Measurements from ENCODE around the gene RALGDS.

DNA sequence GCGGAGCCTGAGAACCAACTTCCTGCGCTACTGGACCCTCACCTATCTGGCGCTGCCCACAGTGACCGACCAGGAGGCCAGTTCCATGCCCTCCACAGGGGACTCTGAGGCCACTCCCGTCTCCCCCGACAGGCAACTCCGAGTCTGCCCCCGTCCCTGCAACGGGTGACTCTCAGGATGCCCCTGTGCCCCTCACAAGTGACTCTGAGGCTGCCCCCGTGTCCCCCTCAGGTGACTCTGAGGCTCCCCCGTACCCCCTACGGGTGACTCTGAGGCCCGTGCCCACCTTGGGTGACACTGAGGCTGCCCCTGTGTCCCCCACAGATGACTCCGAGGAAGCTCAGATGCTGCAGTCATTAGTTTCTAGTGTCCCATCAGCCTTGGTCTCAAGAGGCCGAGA is 34.1 kb downstream of the RALGDS start:
- TF ChIP-seq CTCF (conservative IDR thresholded peaks at IDR 0.05; ENCODE audit: low read depth in 2 of 2) (no peak), EZH2phosphoT487 (IDR thresholded peaks at IDR 0.05; ENCODE audit: unreplicated experiment) (no peak), EZH2 (IDR thresholded peaks at IDR 0.05; ENCODE audit: low read depth, unreplicated experiment) (no peak), JUNB (IDR thresholded peaks at IDR 0.05; ENCODE audit: unreplicated experiment) (no peak), ZNF331 (CRISPR knock-in tag; IDR thresholded peaks at IDR 0.05; ENCODE audit: low read depth) (no peak), STAT1 (IDR thresholded peaks at IDR 0.05; ENCODE audit: unreplicated experiment) (no peak), POLR2AphosphoS5 (IDR thresholded peaks at IDR 0.05; ENCODE audit: low read depth) (no peak), CREB1 (CRISPR knock-in tag; IDR thresholded peaks at IDR 0.05; ENCODE audit: low read depth) (no peak), ZNF114 (CRISPR knock-in tag; IDR thresholded peaks at IDR 0.05) (no peak)
- TF ChIP-seq, protein P1, sequence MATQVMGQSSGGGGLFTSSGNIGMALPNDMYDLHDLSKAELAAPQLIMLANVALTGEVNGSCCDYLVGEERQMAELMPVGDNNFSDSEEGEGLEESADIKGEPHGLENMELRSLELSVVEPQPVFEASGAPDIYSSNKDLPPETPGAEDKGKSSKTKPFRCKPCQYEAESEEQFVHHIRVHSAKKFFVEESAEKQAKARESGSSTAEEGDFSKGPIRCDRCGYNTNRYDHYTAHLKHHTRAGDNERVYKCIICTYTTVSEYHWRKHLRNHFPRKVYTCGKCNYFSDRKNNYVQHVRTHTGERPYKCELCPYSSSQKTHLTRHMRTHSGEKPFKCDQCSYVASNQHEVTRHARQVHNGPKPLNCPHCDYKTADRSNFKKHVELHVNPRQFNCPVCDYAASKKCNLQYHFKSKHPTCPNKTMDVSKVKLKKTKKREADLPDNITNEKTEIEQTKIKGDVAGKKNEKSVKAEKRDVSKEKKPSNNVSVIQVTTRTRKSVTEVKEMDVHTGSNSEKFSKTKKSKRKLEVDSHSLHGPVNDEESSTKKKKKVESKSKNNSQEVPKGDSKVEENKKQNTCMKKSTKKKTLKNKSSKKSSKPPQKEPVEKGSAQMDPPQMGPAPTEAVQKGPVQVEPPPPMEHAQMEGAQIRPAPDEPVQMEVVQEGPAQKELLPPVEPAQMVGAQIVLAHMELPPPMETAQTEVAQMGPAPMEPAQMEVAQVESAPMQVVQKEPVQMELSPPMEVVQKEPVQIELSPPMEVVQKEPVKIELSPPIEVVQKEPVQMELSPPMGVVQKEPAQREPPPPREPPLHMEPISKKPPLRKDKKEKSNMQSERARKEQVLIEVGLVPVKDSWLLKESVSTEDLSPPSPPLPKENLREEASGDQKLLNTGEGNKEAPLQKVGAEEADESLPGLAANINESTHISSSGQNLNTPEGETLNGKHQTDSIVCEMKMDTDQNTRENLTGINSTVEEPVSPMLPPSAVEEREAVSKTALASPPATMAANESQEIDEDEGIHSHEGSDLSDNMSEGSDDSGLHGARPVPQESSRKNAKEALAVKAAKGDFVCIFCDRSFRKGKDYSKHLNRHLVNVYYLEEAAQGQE (IDR thresholded peaks at IDR 0.05; ENCODE audit: unreplicated experiment), result no peak
- TF ChIP-seq, protein P2, sequence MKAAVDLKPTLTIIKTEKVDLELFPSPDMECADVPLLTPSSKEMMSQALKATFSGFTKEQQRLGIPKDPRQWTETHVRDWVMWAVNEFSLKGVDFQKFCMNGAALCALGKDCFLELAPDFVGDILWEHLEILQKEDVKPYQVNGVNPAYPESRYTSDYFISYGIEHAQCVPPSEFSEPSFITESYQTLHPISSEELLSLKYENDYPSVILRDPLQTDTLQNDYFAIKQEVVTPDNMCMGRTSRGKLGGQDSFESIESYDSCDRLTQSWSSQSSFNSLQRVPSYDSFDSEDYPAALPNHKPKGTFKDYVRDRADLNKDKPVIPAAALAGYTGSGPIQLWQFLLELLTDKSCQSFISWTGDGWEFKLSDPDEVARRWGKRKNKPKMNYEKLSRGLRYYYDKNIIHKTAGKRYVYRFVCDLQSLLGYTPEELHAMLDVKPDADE (IDR thresholded peaks at IDR 0.05), result no peak
